SK-N-SH treated with all-trans-retinoic acid at 6 μM for 48 hours (cell line): ENCODE measurements around the gene LINS1.

Experiments used
- ATAC-seq: fragments of 200-7000 bp; cut with Tn5 transposase; 3 replicates; pipeline ENCODE4 v1.9.1; 2020; ENCODE audit warnings: mild to moderate bottlenecking, moderate library complexity
- BACH2 ChIP-seq: fragments of 250-450 bp; sonication (Bioruptor Pico); IDR thresholded peaks from 2 replicates; pipeline ENCODE4 v1.9.0; 2021; ENCODE audit warnings: mild to moderate bottlenecking, borderline replicate concordance
- CSDC2 ChIP-seq: fragments of 250-450 bp; sonication (Bioruptor Pico); IDR thresholded peaks from 2 replicates; pipeline ENCODE4 v1.5.0; 2020; ENCODE audit warnings: mild to moderate bottlenecking, moderate library complexity
- ESRRG ChIP-seq: fragments of 250-450 bp; sonication (Bioruptor Pico); IDR thresholded peaks from 2 replicates; pipeline ENCODE4 v1.6.1; 2021; ENCODE audit warnings: mild to moderate bottlenecking
- GLIS3 ChIP-seq: fragments of 250-450 bp; sonication (Bioruptor Pico); IDR thresholded peaks from 2 replicates; pipeline ENCODE4 v1.5.0; 2020; ENCODE audit warnings: mild to moderate bottlenecking, moderate library complexity
- ISL1 ChIP-seq: fragments of 250-450 bp; sonication (Bioruptor Pico); IDR thresholded peaks from 2 replicates; pipeline ENCODE4 v2.1.2; 2022; ENCODE audit warnings: mild to moderate bottlenecking, moderate library complexity
- PPARA ChIP-seq: fragments of 250-450 bp; sonication (Bioruptor Pico); IDR thresholded peaks from 2 replicates; pipeline ENCODE4 v1.5.0; 2020; ENCODE audit warnings: mild to moderate bottlenecking, borderline replicate concordance
- RARB ChIP-seq: fragments of 250-450 bp; sonication (Bioruptor Pico); IDR thresholded peaks from 2 replicates; pipeline ENCODE4 v1.8.0; 2021; ENCODE audit warnings: mild to moderate bottlenecking, moderate library complexity
- SNAI2 ChIP-seq: fragments of 250-450 bp; sonication (Bioruptor Pico); IDR thresholded peaks from 2 replicates; pipeline ENCODE4 v1.5.0; 2020; ENCODE audit warnings: mild to moderate bottlenecking, moderate library complexity
- TCF4 ChIP-seq: fragments of 250-450 bp; sonication (Bioruptor Pico); IDR thresholded peaks from 2 replicates; pipeline ENCODE4 v1.8.0; 2021; ENCODE audit warnings: mild to moderate bottlenecking, moderate library complexity, borderline replicate concordance
- ZC3H10 ChIP-seq: fragments of 250-450 bp; sonication (Bioruptor Pico); IDR thresholded peaks from 2 replicates; pipeline ENCODE4 v1.5.1; 2021; ENCODE audit warnings: mild to moderate bottlenecking, moderate library complexity
- ZFP30 ChIP-seq: fragments of 450-650 bp; formaldehyde crosslinking; IDR thresholded peaks from 2 replicates; pipeline ENCODE4 v1.5.0; 2022; ENCODE audit warnings: mild to moderate bottlenecking, moderate library complexity
- ZNF565 ChIP-seq: fragments of 450-650 bp; formaldehyde crosslinking; conservative IDR thresholded peaks from 2 replicates; pipeline ENCODE4 v1.5.0; 2020; ENCODE audit warnings: low read depth, mild to moderate bottlenecking, moderate library complexity
- ZNF70 ChIP-seq: fragments of 450-650 bp; formaldehyde crosslinking; IDR thresholded peaks from 2 replicates; pipeline ENCODE4 v1.5.0; 2020; ENCODE audit warnings: mild to moderate bottlenecking, moderate library complexity
- ZNF8 ChIP-seq: fragments of 450-650 bp; formaldehyde crosslinking; IDR thresholded peaks from 2 replicates; pipeline ENCODE4 v1.5.0; 2020; ENCODE audit warnings: mild to moderate bottlenecking, moderate library complexity
- TF ChIP-seq, protein P1 (sequence below): fragments of 250-450 bp; sonication (Bioruptor Pico); IDR thresholded peaks from 2 replicates; pipeline ENCODE4 v1.8.0; 2021; ENCODE audit warnings: low read depth, mild to moderate bottlenecking, moderate library complexity, borderline replicate concordance
- TF ChIP-seq, protein P2 (sequence below): fragments of 250-450 bp; sonication (Bioruptor Pico); IDR thresholded peaks from 2 replicates; pipeline ENCODE4 v1.5.1; 2020; ENCODE audit warnings: low read depth, mild to moderate bottlenecking, moderate library complexity
- TF ChIP-seq, protein P3 (sequence below): fragments of 250-450 bp; sonication (Bioruptor Pico); IDR thresholded peaks from 2 replicates; pipeline ENCODE4 v1.5.0; 2020; ENCODE audit warnings: mild to moderate bottlenecking, moderate library complexity
- TF ChIP-seq, protein P4 (sequence below): fragments of 250-450 bp; sonication (Bioruptor Pico); IDR thresholded peaks from 2 replicates; pipeline ENCODE4 v1.5.1; 2021; ENCODE audit warnings: mild to moderate bottlenecking, moderate library complexity
- TF ChIP-seq, protein P5 (sequence below): fragments of 250-450 bp; sonication (Bioruptor Pico); IDR thresholded peaks from 2 replicates; pipeline ENCODE4 v1.8.0; 2020; ENCODE audit warnings: mild to moderate bottlenecking, moderate library complexity, borderline replicate concordance

LINS1 gene

DNA sequence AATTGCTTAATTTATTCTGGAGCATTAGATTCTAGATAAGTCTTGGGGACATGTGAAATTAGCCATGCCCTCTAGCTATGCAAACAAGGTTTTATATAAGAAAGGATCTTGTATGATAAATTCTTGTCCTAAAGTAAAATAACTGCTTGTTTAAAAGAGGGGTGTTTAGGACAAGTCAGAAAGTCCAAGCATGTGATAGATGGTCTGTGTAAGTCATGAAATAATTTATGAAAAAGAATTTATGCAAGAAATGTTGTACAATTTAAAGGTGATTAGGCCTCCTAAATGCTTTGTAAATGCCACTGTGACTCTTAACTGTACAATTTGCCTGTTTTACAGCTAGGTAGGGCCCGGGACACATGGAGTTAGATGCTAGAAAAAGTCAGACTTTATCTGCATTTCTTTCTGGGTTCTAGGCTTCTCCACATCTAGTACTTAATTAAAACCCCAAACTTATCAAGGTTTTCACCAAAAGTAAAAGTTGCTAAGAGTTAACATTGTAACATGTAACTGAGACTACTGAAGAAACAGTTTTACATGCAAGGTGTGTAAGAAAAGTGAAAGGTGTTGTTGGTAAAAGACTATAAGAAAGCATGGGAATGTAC is 13.2 kb downstream of the LINS1 start:
- TF ChIP-seq, protein P1, sequence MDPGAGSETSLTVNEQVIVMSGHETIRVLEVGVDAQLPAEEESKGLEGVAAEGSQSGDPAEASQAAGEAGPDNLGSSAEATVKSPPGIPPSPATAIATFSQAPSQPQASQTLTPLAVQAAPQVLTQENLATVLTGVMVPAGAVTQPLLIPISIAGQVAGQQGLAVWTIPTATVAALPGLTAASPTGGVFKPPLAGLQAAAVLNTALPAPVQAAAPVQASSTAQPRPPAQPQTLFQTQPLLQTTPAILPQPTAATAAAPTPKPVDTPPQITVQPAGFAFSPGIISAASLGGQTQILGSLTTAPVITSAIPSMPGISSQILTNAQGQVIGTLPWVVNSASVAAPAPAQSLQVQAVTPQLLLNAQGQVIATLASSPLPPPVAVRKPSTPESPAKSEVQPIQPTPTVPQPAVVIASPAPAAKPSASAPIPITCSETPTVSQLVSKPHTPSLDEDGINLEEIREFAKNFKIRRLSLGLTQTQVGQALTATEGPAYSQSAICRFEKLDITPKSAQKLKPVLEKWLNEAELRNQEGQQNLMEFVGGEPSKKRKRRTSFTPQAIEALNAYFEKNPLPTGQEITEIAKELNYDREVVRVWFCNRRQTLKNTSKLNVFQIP (CRISPR knock-in tag): no peak
- TF ChIP-seq BACH2 (no peak), CSDC2 (CRISPR knock-in tag) (no peak), ZNF70 (CRISPR knock-in tag) (no peak), ZC3H10 (CRISPR knock-in tag) (no peak), ESRRG (CRISPR knock-in tag) (no peak), ZNF8 (CRISPR knock-in tag) (no peak), ZNF565 (CRISPR knock-in tag) (no peak), ZFP30 (no peak), GLIS3 (CRISPR knock-in tag) (no peak), ISL1 (CRISPR knock-in tag) (no peak), RARB (CRISPR knock-in tag) (no peak), SNAI2 (CRISPR knock-in tag) (no peak), TCF4 (no peak)
- TF ChIP-seq, protein P2, sequence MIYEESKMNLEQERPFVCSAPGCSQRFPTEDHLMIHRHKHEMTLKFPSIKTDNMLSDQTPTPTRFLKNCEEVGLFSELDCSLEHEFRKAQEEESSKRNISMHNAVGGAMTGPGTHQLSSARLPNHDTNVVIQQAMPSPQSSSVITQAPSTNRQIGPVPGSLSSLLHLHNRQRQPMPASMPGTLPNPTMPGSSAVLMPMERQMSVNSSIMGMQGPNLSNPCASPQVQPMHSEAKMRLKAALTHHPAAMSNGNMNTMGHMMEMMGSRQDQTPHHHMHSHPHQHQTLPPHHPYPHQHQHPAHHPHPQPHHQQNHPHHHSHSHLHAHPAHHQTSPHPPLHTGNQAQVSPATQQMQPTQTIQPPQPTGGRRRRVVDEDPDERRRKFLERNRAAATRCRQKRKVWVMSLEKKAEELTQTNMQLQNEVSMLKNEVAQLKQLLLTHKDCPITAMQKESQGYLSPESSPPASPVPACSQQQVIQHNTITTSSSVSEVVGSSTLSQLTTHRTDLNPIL (CRISPR knock-in tag): no peak
- TF ChIP-seq, protein P3, sequence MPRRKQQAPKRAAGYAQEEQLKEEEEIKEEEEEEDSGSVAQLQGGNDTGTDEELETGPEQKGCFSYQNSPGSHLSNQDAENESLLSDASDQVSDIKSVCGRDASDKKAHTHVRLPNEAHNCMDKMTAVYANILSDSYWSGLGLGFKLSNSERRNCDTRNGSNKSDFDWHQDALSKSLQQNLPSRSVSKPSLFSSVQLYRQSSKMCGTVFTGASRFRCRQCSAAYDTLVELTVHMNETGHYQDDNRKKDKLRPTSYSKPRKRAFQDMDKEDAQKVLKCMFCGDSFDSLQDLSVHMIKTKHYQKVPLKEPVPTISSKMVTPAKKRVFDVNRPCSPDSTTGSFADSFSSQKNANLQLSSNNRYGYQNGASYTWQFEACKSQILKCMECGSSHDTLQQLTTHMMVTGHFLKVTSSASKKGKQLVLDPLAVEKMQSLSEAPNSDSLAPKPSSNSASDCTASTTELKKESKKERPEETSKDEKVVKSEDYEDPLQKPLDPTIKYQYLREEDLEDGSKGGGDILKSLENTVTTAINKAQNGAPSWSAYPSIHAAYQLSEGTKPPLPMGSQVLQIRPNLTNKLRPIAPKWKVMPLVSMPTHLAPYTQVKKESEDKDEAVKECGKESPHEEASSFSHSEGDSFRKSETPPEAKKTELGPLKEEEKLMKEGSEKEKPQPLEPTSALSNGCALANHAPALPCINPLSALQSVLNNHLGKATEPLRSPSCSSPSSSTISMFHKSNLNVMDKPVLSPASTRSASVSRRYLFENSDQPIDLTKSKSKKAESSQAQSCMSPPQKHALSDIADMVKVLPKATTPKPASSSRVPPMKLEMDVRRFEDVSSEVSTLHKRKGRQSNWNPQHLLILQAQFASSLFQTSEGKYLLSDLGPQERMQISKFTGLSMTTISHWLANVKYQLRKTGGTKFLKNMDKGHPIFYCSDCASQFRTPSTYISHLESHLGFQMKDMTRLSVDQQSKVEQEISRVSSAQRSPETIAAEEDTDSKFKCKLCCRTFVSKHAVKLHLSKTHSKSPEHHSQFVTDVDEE (CRISPR knock-in tag): no peak
- TF ChIP-seq, protein P4, sequence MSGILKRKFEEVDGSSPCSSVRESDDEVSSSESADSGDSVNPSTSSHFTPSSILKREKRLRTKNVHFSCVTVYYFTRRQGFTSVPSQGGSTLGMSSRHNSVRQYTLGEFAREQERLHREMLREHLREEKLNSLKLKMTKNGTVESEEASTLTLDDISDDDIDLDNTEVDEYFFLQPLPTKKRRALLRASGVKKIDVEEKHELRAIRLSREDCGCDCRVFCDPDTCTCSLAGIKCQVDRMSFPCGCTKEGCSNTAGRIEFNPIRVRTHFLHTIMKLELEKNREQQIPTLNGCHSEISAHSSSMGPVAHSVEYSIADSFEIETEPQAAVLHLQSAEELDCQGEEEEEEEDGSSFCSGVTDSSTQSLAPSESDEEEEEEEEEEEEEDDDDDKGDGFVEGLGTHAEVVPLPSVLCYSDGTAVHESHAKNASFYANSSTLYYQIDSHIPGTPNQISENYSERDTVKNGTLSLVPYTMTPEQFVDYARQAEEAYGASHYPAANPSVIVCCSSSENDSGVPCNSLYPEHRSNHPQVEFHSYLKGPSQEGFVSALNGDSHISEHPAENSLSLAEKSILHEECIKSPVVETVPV (CRISPR knock-in tag): no peak
- TF ChIP-seq, protein P5, sequence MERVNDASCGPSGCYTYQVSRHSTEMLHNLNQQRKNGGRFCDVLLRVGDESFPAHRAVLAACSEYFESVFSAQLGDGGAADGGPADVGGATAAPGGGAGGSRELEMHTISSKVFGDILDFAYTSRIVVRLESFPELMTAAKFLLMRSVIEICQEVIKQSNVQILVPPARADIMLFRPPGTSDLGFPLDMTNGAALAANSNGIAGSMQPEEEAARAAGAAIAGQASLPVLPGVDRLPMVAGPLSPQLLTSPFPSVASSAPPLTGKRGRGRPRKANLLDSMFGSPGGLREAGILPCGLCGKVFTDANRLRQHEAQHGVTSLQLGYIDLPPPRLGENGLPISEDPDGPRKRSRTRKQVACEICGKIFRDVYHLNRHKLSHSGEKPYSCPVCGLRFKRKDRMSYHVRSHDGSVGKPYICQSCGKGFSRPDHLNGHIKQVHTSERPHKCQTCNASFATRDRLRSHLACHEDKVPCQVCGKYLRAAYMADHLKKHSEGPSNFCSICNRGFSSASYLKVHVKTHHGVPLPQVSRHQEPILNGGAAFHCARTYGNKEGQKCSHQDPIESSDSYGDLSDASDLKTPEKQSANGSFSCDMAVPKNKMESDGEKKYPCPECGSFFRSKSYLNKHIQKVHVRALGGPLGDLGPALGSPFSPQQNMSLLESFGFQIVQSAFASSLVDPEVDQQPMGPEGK (CRISPR knock-in tag): no peak
- TF ChIP-seq, all 23 proteins: peak for 0
- no peak for ATAC-seq

DNA sequence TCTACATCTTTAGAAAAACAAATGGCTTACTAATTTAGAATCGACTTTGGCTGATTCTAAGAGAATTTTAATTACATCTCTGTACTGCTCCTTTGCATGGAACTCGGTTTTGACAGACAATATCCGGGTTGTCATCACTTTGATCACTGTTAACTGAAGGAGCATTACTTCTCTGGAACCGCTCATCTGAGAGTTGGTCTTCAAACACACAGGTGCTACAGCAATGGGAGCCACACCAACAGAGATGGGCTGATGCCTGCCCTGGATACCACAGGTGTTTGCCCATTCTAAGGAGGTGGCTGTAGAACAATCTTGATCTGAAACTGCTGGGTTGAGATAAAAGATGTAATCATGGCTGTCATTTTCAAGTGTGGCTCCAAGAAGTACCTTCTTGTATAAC is 21.6 kb downstream of the LINS1 start:
- TF ChIP-seq, protein P4 (CRISPR knock-in tag): no peak
- TF ChIP-seq GLIS3 (CRISPR knock-in tag) (no peak), ZC3H10 (CRISPR knock-in tag) (no peak), SNAI2 (CRISPR knock-in tag) (no peak), ESRRG (CRISPR knock-in tag) (no peak), ZNF70 (CRISPR knock-in tag) (no peak), CSDC2 (CRISPR knock-in tag) (no peak), BACH2 (no peak), ZNF8 (CRISPR knock-in tag) (no peak), ISL1 (CRISPR knock-in tag) (no peak), PPARA (CRISPR knock-in tag) (no peak)
- TF ChIP-seq, protein P5 (CRISPR knock-in tag): no peak
- TF ChIP-seq, protein P1 (CRISPR knock-in tag): no peak
- TF ChIP-seq, protein P2 (CRISPR knock-in tag): no peak
- no peak for ATAC-seq
